Stomach (tissue), 4 donors: ENCODE measurements around the gene PDE4B.

ENCODE experiments used
- CTCF ChIP-seq, 7 experiments: fragments of 450-650 bp in 4 of 7; fragments of 200-600 bp in 3 of 7; sonication (generic) in 3 of 7; IDR thresholded peaks; one replicate each; pipeline ENCODE4 v1.5.1; 2016 to 2019; ENCODE audit warnings: antibody characterized with exemption in 7 of 7, control low read depth in 2 of 7, mild to moderate bottlenecking in 1 of 7
- POLR2A ChIP-seq, 4 donors: fragments of 450-650 bp; IDR thresholded peaks; one replicate each; pipeline ENCODE4 v1.6.1; 2016; ENCODE audit warnings: antibody characterized with exemption in 4 of 4, control low read depth in 2 of 4, mild to moderate bottlenecking in 1 of 4, moderate library complexity in 1 of 4

GRCh38 chr1:66284746-66285145 is 492.1 kb downstream of the PDE4B start:
- TF ChIP-seq CTCF (IDR thresholded peaks at IDR 0.05) (no peak), POLR2A (IDR thresholded peaks at IDR 0.05) (no peak)
